HG02588 (cell line): ENCODE data around the gene OR10A4.
"Not testable (repeated sequence)": the region's sequence is repeated elsewhere in the genome, so short reads cannot be mapped to it uniquely, and the experiment has no call there.

Experiments
- ATAC-seq: cut with Tn5 transposase; IDR thresholded peaks from one replicate; pipeline ENCODE4 v1.9.1; 2021; ENCODE audit warnings: mild to moderate bottlenecking, moderate library complexity; ENCODE audit not compliant: unreplicated experiment

The OR10A4 gene

GRCh38 chr11:6876325-6876724 is at the start of gene OR10A4:
Gene OR10A4, plus strand, starts transcription at chr11:6876625. Its CDS starts 23 bp downstream, at chr11:6876648.
- no peak for ATAC-seq

- no peak for ATAC-seq
Observed at GRCh38 chr11:6828103-6828502, 48.3 kb upstream of the OR10A4 start.

GRCh38 chr11:6833356-6833755 is 43.1 kb upstream of the OR10A4 start:
- no peak for ATAC-seq

- ATAC-seq = no peak
Observed at GRCh38 chr11:6834021-6834420, 42.4 kb upstream of the OR10A4 start.

GRCh38 chr11:6841694-6842093 is 34.7 kb upstream of the OR10A4 start:
- ATAC-seq = no peak

- ATAC-seq = no peak
Observed at GRCh38 chr11:6843670-6844069, 32.8 kb upstream of the OR10A4 start.

- no peak for ATAC-seq
Observed at GRCh38 chr11:6844356-6844755, 32.1 kb upstream of the OR10A4 start.

- ATAC-seq = no peak
Observed at GRCh38 chr11:6845383-6845782, 31.0 kb upstream of the OR10A4 start, which contains the start of gene OR10A5. Gene OR10A5, plus strand, starts transcription at chr11:6845683. Its CDS starts 0 bp downstream, at chr11:6845683.

- no peak for ATAC-seq
Observed at GRCh38 chr11:6850526-6850925, 25.9 kb upstream of the OR10A4 start.

GRCh38 chr11:6854801-6855200 is 21.6 kb upstream of the OR10A4 start:
- ATAC-seq = not testable (repeated sequence)

- no peak for ATAC-seq
Observed at GRCh38 chr11:6855971-6856541, 20.4 kb upstream of the OR10A4 start.

GRCh38 chr11:6856871-6857270 is 19.6 kb upstream of the OR10A4 start:
- ATAC-seq = no peak

GRCh38 chr11:6862961-6863360 is 13.5 kb upstream of the OR10A4 start, which contains the start of gene OR10A2:
Gene OR10A2, plus strand, starts transcription at chr11:6863057. Its CDS starts 6,698 bp downstream, at chr11:6869755.
- no peak for ATAC-seq

- no peak for ATAC-seq
Observed at GRCh38 chr11:6864438-6864837, 12.0 kb upstream of the OR10A4 start.

- no peak for ATAC-seq
Observed at GRCh38 chr11:6871278-6871677, 5.1 kb upstream of the OR10A4 start.

- ATAC-seq = no peak
Observed at GRCh38 chr11:6875761-6876160, 664 bp upstream of the OR10A4 start.

- ATAC-seq = no peak
Observed at GRCh38 chr11:6876914-6877313, 489 bp downstream of the OR10A4 start.

GRCh38 chr11:6882751-6883150 is 6.3 kb downstream of the OR10A4 start:
- no peak for ATAC-seq

- not testable (repeated sequence) for ATAC-seq
Observed at GRCh38 chr11:6887711-6888110, 11.3 kb downstream of the OR10A4 start.

- ATAC-seq = no peak
Observed at GRCh38 chr11:6888830-6889229, 12.4 kb downstream of the OR10A4 start.

GRCh38 chr11:6889835-6890234 is 13.4 kb downstream of the OR10A4 start:
- no peak for ATAC-seq

- no peak for ATAC-seq
Observed at GRCh38 chr11:6892400-6892799, 16.0 kb downstream of the OR10A4 start, which contains the start of gene OR2D2. Gene OR2D2, minus strand, starts transcription at chr11:6892500. Its CDS starts 0 bp downstream, at chr11:6892500.

- ATAC-seq = no peak
Observed at GRCh38 chr11:6894097-6894496, 17.7 kb downstream of the OR10A4 start.
